ENCODE results near the gene EMD. TPM values are rescaled to one million over a fixed set of nuclear protein-coding genes. Genes with fewer than 3 reads are reported as not detected.

EMD gene
- total and polyA plus RNA-seq, 10 of the 15 experiments (the other 5 are each of a cell fraction or from before 2014, with no cell fraction given) = 0.76 to 100 (median 43.2) TPM

DNA sequence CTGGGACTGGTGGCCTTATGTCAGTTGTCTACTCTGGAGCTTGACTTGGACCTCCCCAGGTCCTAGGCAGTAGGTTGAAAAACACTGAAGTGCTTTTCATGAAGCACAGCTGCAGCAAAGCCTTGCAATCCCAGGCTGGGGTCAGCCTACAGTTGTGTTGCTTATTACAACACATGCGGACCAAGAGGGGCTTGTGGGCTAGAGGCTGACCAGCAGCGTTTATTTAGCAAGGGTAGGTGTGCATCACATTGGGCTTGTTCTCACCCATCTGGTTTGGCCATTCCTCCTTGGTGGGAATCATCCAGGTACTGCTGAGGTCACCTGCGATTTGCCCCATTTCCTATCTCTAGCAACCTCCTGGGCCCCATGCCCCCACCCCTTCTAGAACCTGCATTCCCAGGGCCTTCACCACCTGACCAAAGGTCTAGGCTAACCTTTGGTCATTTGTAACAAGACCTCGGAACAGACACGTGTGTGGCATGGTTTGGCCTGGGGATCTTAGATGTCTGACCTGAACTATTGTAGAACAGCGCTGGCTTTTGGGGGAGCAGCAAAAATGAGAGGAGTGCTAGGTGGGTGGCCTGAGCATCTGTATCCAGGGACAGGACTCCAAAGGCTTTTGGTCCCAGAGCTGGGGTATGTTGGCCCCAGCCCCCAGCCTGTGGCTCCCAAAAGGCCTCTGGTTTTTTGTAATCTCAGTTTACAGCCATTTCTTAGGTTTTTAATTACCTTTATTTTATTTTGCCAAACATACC lies 22.1 kb downstream of the EMD start (continued):
- TF ChIP-seq, protein P1, sequence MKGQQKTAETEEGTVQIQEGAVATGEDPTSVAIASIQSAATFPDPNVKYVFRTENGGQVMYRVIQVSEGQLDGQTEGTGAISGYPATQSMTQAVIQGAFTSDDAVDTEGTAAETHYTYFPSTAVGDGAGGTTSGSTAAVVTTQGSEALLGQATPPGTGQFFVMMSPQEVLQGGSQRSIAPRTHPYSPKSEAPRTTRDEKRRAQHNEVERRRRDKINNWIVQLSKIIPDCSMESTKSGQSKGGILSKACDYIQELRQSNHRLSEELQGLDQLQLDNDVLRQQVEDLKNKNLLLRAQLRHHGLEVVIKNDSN (IDR thresholded peaks at IDR 0.05; ENCODE audit: borderline replicate concordance, extremely low read length, insufficient read depth, low read depth, low read length) = no peak
- TF ChIP-seq, protein P2, sequence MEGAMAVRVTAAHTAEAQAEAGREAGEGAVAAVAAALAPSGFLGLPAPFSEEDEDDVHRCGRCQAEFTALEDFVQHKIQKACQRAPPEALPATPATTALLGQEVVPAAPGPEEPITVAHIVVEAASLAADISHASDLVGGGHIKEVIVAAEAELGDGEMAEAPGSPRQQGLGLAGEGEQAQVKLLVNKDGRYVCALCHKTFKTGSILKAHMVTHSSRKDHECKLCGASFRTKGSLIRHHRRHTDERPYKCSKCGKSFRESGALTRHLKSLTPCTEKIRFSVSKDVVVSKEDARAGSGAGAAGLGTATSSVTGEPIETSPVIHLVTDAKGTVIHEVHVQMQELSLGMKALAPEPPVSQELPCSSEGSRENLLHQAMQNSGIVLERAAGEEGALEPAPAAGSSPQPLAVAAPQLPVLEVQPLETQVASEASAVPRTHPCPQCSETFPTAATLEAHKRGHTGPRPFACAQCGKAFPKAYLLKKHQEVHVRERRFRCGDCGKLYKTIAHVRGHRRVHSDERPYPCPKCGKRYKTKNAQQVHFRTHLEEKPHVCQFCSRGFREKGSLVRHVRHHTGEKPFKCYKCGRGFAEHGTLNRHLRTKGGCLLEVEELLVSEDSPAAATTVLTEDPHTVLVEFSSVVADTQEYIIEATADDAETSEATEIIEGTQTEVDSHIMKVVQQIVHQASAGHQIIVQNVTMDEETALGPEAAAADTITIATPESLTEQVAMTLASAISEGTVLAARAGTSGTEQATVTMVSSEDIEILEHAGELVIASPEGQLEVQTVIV (IDR thresholded peaks at IDR 0.05; ENCODE audit: borderline replicate concordance, partially characterized antibody) = no peak
- no peak for TF ChIP-seq FOS (IDR thresholded peaks at IDR 0.05; ENCODE audit: borderline replicate concordance, extremely low read depth, insufficient read length)
- no peak for TF ChIP-seq DPF2 (IDR thresholded peaks at IDR 0.05)
- TF ChIP-seq BRCA1 (IDR thresholded peaks at IDR 0.05; ENCODE audit: low read depth, low read length) = no peak
- TF ChIP-seq ZZZ3 (IDR thresholded peaks at IDR 0.05; ENCODE audit: control insufficient read depth, insufficient read length, low read depth) = no peak
- TF ChIP-seq NFIC (IDR thresholded peaks at IDR 0.05; ENCODE audit: low read depth, low read length) = 0 out of 2 replicates have a peak, but pooled peaks have one; percentile 35
- TF ChIP-seq JUND (IDR thresholded peaks at IDR 0.05; ENCODE audit: low read depth, low read length) = no peak
- TF ChIP-seq POLR2AphosphoS5 (IDR thresholded peaks at IDR 0.05; ENCODE audit: low read length) = peak; percentile 96
- no peak for TF ChIP-seq IKZF1 (conservative IDR thresholded peaks at IDR 0.05)
- no peak for TF ChIP-seq EP300 (IDR thresholded peaks at IDR 0.05; ENCODE audit: borderline replicate concordance in 1 of 2, control insufficient read depth in 1 of 2, low read depth in 2 of 2, low read length in 2 of 2)
- no peak for TF ChIP-seq SMC3 (IDR thresholded peaks at IDR 0.05; ENCODE audit: borderline replicate concordance, low read length)
- no peak for TF ChIP-seq CBX5 (IDR thresholded peaks at IDR 0.05; ENCODE audit: low read depth)
- TF ChIP-seq, protein P3, sequence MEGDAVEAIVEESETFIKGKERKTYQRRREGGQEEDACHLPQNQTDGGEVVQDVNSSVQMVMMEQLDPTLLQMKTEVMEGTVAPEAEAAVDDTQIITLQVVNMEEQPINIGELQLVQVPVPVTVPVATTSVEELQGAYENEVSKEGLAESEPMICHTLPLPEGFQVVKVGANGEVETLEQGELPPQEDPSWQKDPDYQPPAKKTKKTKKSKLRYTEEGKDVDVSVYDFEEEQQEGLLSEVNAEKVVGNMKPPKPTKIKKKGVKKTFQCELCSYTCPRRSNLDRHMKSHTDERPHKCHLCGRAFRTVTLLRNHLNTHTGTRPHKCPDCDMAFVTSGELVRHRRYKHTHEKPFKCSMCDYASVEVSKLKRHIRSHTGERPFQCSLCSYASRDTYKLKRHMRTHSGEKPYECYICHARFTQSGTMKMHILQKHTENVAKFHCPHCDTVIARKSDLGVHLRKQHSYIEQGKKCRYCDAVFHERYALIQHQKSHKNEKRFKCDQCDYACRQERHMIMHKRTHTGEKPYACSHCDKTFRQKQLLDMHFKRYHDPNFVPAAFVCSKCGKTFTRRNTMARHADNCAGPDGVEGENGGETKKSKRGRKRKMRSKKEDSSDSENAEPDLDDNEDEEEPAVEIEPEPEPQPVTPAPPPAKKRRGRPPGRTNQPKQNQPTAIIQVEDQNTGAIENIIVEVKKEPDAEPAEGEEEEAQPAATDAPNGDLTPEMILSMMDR (IDR thresholded peaks at IDR 0.05 in 2 of 3, conservative IDR thresholded peaks at IDR 0.05 in 1 of 3; ENCODE audit: control insufficient read depth in 2 of 3, extremely low read depth in 1 of 3, insufficient read depth in 1 of 3, low read depth in 3 of 3, low read length in 3 of 3) = no peak
- TF ChIP-seq, protein P4, sequence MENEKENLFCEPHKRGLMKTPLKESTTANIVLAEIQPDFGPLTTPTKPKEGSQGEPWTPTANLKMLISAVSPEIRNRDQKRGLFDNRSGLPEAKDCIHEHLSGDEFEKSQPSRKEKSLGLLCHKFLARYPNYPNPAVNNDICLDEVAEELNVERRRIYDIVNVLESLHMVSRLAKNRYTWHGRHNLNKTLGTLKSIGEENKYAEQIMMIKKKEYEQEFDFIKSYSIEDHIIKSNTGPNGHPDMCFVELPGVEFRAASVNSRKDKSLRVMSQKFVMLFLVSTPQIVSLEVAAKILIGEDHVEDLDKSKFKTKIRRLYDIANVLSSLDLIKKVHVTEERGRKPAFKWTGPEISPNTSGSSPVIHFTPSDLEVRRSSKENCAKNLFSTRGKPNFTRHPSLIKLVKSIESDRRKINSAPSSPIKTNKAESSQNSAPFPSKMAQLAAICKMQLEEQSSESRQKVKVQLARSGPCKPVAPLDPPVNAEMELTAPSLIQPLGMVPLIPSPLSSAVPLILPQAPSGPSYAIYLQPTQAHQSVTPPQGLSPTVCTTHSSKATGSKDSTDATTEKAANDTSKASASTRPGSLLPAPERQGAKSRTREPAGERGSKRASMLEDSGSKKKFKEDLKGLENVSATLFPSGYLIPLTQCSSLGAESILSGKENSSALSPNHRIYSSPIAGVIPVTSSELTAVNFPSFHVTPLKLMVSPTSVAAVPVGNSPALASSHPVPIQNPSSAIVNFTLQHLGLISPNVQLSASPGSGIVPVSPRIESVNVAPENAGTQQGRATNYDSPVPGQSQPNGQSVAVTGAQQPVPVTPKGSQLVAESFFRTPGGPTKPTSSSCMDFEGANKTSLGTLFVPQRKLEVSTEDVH (IDR thresholded peaks at IDR 0.05; ENCODE audit: low read depth, partially characterized antibody) = no peak
- TF ChIP-seq MYB (IDR thresholded peaks at IDR 0.05; ENCODE audit: borderline replicate concordance, low read depth, low read length) = no peak
- TF ChIP-seq HCFC1 (IDR thresholded peaks at IDR 0.05; ENCODE audit: low read length) = no peak
- TF ChIP-seq, protein P5, sequence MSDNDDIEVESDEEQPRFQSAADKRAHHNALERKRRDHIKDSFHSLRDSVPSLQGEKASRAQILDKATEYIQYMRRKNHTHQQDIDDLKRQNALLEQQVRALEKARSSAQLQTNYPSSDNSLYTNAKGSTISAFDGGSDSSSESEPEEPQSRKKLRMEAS (IDR thresholded peaks at IDR 0.05; ENCODE audit: low read depth, low read length) = no peak
- no peak for TF ChIP-seq SMAD1 (IDR thresholded peaks at IDR 0.05; ENCODE audit: low read depth, partially characterized antibody)
- no peak for TF ChIP-seq NBN (IDR thresholded peaks at IDR 0.05)
- no peak for TF ChIP-seq ESRRA (IDR thresholded peaks at IDR 0.05; ENCODE audit: low read length)
